Adrenal gland (tissue), 5 donors: ENCODE measurements around the gene NKAIN2.
A peak's percentile ranks its signal among the peaks of the same experiment; 100 is the strongest.

Experiments
- CTCF ChIP-seq, 6 experiments: fragments of 450-650 bp in 4 of 6; fragments of 200-600 bp in 2 of 6; sonication (generic) in 1 of 6; IDR thresholded peaks; 1 replicate in 5 of 6; 2 replicates in 1 of 6; pipeline versions ENCODE4 v1.5.1 to v1.8.0; 2016 to 2021; ENCODE audit warnings: antibody characterized with exemption in 6 of 6, mild to moderate bottlenecking in 2 of 6, moderate library complexity in 1 of 6
- POLR2A ChIP-seq, 2 donors: fragments of 450-650 bp; IDR thresholded peaks; one replicate each; pipeline ENCODE4 v1.6.1; 2017; ENCODE audit warnings: antibody characterized with exemption in 2 of 2, mild to moderate bottlenecking in 2 of 2, moderate library complexity in 1 of 2
- donor health status: DM: no; HTN: no; CAD: no.

DNA sequence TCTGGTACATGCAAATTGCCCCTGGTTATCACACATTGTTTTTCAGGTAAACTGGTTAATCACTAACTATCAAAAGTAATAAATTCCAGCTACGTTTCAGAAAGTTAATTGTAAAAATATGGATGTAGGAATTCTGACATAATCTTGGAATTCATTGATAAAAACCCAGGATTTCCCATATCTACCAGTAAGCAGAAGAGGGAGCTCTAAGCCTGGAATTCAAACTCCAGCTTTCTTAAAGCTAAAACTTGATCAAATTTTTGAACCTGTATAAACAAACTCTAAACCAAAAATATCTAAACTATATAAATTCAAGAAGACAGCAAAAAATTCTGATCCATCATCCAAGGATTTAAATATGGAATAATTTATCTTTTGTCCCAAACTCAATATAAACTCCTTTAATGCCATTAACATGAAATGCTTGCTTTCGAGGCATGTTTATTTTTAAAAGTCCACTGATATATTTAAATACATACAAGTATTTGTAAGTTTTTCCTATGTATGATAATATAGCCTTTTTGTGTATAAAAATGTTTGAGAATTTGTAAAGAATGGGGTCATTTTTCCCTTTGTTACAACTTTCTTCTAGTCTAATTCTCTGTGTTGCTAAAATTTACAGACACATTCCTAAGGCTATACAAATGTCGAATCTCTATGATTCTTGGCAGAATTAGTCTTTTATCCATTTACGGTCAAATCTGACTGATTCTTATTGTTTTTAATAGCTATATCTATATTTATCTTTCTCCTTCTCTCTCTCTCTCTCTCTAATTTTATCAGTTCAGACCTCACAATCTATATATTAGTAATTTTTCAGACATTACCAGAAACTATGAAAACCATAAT lies 1067.2 kb downstream of the NKAIN2 start:
- peak; percentile 39 to 89 (median 80) for TF ChIP-seq CTCF (IDR thresholded peaks at IDR 0.05)
- no peak for TF ChIP-seq POLR2A (IDR thresholded peaks at IDR 0.05)
